ENCODE results near the gene TRIM2.

DNA sequence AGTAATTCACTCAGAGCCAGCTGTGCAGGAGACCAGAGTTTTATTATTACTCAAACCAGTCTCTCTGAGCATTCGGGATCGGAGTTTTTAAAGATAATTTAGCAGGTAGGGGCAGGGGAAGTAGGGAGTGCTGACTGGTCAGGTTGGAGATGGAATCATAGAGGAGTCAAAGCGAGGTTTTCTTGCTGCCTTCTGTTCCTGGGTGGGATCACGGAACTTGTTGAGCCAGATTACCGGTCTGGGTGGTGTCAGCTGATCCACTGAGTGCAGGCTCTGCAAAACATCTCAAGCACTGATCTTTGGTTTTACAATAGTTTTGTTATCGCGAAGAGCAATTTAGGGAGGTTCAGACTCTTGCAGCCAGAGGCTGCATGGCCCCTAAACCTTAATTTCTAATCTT lies 63.6 kb downstream of the TRIM2 start:
- TF ChIP-seq, protein P1, sequence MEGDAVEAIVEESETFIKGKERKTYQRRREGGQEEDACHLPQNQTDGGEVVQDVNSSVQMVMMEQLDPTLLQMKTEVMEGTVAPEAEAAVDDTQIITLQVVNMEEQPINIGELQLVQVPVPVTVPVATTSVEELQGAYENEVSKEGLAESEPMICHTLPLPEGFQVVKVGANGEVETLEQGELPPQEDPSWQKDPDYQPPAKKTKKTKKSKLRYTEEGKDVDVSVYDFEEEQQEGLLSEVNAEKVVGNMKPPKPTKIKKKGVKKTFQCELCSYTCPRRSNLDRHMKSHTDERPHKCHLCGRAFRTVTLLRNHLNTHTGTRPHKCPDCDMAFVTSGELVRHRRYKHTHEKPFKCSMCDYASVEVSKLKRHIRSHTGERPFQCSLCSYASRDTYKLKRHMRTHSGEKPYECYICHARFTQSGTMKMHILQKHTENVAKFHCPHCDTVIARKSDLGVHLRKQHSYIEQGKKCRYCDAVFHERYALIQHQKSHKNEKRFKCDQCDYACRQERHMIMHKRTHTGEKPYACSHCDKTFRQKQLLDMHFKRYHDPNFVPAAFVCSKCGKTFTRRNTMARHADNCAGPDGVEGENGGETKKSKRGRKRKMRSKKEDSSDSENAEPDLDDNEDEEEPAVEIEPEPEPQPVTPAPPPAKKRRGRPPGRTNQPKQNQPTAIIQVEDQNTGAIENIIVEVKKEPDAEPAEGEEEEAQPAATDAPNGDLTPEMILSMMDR (IDR thresholded peaks at IDR 0.05), result no peak
- TF ChIP-seq POLR2A (IDR thresholded peaks at IDR 0.05), result no peak

Data from adrenal gland (tissue), 5 donors.